ENCODE measurements around the gene SLC51A. TPM values are rescaled to one million over a fixed set of nuclear protein-coding genes. Genes with fewer than 3 reads are reported as not detected.
"Not testable (repeated sequence)": the region's sequence is repeated elsewhere in the genome, so short reads cannot be mapped to it uniquely, and the experiment has no call there.

SLC51A gene
- total RNA-seq, 1 experiment from 2014 or later, result not detected

DNA sequence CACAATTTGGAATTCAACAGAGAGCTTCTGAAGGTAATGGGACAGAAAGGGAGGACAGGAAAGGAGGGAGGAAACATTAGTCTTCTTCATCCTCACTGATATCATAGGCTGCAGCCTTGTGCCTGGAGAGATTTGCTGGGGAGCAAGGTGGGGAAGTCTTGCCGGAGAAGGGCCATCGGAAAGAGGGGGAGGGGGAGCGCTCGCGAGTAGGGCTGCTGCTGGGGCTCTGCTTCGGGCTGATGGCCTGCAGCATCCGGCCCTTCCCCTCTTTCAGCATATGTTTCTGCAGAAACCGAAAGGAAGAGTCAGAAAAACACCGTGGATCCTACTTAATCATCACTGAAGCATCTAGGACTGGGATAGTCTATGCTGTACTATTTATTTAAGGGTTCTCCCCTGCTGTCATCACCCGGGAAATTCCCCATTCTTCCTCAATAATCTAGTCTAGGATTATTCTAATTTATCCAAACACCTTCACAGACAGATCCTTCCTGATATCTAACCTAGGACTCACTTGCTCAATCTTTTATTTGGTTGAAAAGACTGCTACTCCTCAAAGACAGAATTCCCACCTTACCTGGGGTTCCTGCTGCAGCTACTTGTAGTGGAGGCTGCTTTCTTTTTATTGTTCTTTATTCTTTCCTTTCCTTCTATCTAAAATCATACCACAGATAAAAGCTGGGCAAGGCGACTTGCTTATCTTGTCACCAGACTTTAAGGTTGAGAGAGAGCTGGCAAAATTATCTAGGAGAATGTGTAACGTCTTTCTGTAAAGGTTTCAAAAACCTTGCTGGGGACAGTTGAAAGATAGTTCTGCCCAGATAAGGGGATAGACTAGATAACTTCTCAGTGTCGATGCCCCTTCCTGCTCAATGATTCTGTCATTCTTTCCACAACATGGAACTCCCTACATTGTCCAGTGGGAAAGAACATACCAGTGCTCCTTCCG is 22.6 kb downstream of the SLC51A start:
- intact Hi-C loops (cut with micrococcal nuclease; ENCODE audit: unreplicated experiment), result no loop called here
- Histone ChIP-seq H3K9me3 (no peaks in the 10 kb centered on the region), H3K4me3 (ENCODE audit: low read depth, low read length) (no peak overlapping the region), H3K36me3 (ENCODE audit: control insufficient read depth, insufficient read depth, low read length) (no peaks in the 10 kb centered on the region), H3K4me1 (no peaks in the 10 kb centered on the region), H3K27me3 (replicated peaks; ENCODE audit: control insufficient read depth, insufficient read depth, low read length) (no peaks in the 10 kb centered on the region)
- H3K4me1 Mint-ChIP-seq (ENCODE audit: low read depth, unreplicated experiment), result no peaks in the 10 kb centered on the region
- POLR2A ChIA-PET, result no interaction called here
- TF ChIP-seq, protein P1, sequence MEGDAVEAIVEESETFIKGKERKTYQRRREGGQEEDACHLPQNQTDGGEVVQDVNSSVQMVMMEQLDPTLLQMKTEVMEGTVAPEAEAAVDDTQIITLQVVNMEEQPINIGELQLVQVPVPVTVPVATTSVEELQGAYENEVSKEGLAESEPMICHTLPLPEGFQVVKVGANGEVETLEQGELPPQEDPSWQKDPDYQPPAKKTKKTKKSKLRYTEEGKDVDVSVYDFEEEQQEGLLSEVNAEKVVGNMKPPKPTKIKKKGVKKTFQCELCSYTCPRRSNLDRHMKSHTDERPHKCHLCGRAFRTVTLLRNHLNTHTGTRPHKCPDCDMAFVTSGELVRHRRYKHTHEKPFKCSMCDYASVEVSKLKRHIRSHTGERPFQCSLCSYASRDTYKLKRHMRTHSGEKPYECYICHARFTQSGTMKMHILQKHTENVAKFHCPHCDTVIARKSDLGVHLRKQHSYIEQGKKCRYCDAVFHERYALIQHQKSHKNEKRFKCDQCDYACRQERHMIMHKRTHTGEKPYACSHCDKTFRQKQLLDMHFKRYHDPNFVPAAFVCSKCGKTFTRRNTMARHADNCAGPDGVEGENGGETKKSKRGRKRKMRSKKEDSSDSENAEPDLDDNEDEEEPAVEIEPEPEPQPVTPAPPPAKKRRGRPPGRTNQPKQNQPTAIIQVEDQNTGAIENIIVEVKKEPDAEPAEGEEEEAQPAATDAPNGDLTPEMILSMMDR (IDR thresholded peaks at IDR 0.05; ENCODE audit: insufficient read depth in 1 of 2, low read depth in 1 of 2, low read length in 1 of 2, severe bottlenecking in 1 of 2, unreplicated experiment in 1 of 2), result no peak
- DNase-seq, result no peak
- H3K27me3 Mint-ChIP-seq (ENCODE audit: insufficient read depth, unreplicated experiment), result no peaks in the 10 kb centered on the region
- no TSS peak for BruUV-seq (replicated peaks)
- H3K36me3 Mint-ChIP-seq (ENCODE audit: insufficient read depth, unreplicated experiment), result peaks cover 39% of the 10 kb centered on the region
- H3K9me3 Mint-ChIP-seq (ENCODE audit: unreplicated experiment), result no peaks in the 10 kb centered on the region
- H3K4me3 Mint-ChIP-seq (ENCODE audit: unreplicated experiment), result no peak overlapping the region
- no peak overlapping the region for H3K27ac Mint-ChIP-seq (ENCODE audit: unreplicated experiment)
- CTCF ChIA-PET, result no interaction called here

DNA sequence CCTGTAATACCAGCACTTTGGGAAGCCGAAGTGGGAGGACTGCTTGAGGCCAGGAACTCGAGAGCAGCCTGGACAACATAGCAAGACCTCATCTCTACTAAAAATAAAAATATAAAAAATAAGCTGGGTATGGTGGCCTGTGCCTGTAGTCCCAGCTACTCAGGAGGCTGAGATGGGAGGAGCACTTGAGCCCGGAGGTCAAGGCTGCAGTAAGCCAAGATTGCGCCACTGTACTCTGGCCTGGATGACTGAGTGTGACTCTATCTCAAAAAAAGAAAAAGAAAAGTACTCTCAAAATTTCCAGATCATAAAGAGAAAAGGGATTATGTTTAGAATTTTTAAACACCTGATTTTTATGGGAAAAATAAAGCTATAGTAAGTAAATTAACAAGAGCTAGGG is 24.1 kb downstream of the SLC51A start:
- TF ChIP-seq, protein P1 (IDR thresholded peaks at IDR 0.05; ENCODE audit: insufficient read depth in 1 of 2, low read depth in 1 of 2, low read length in 1 of 2, severe bottlenecking in 1 of 2, unreplicated experiment in 1 of 2), result no peak
- Mint-ChIP-seq H3K4me3 (ENCODE audit: unreplicated experiment) (no peak overlapping the region), H3K27me3 (ENCODE audit: insufficient read depth, unreplicated experiment) (no peaks in the 10 kb centered on the region), H3K9me3 (ENCODE audit: unreplicated experiment) (no peaks in the 10 kb centered on the region), H3K36me3 (ENCODE audit: insufficient read depth, unreplicated experiment) (peaks cover 38% of the 10 kb centered on the region), H3K4me1 (ENCODE audit: low read depth, unreplicated experiment) (no peaks in the 10 kb centered on the region), H3K27ac (ENCODE audit: unreplicated experiment) (no peak overlapping the region)
- CTCF ChIA-PET, result no interaction called here
- no peaks in the 10 kb centered on the region for H3K27me3 ChIP-seq (replicated peaks; ENCODE audit: control insufficient read depth, insufficient read depth, low read length)
- POLR2A ChIA-PET, result no interaction called here
- H3K4me3 ChIP-seq (ENCODE audit: low read depth, low read length), result no peak overlapping the region
- no peak for DNase-seq
- H3K36me3 ChIP-seq (ENCODE audit: control insufficient read depth, insufficient read depth, low read length), result no peaks in the 10 kb centered on the region
- BruUV-seq (replicated peaks), result no TSS peak
- no peaks in the 10 kb centered on the region for H3K4me1 ChIP-seq
- intact Hi-C loops (cut with micrococcal nuclease; ENCODE audit: unreplicated experiment), result no loop called here
- no peaks in the 10 kb centered on the region for H3K9me3 ChIP-seq

DNA sequence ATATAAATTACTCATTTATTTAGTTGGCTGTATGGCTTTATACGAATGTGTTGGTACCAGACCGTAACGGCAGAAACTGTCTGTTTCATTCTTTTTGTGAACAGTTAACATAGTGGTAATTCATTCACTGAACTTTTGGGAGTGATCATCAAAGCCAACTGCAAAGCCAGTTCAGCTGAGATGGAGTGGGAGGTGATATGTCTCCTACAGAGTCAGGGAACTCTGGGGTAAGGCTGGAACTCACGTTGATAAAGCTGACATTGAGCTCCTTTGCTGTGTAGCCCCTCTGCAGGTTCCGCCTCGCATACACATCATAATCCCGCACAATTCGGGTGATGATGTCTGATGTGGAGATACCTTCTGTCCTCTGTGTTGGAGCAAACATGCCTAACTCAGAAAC is 25.4 kb downstream of the SLC51A start:
- Mint-ChIP-seq H3K4me3 (ENCODE audit: unreplicated experiment) (no peak overlapping the region), H3K4me1 (ENCODE audit: low read depth, unreplicated experiment) (no peaks in the 10 kb centered on the region), H3K27ac (ENCODE audit: unreplicated experiment) (no peak overlapping the region), H3K36me3 (ENCODE audit: insufficient read depth, unreplicated experiment) (peaks cover 35% of the 10 kb centered on the region), H3K27me3 (ENCODE audit: insufficient read depth, unreplicated experiment) (no peaks in the 10 kb centered on the region), H3K9me3 (ENCODE audit: unreplicated experiment) (no peaks in the 10 kb centered on the region)
- TF ChIP-seq, protein P1 (IDR thresholded peaks at IDR 0.05; ENCODE audit: insufficient read depth in 1 of 2, low read depth in 1 of 2, low read length in 1 of 2, severe bottlenecking in 1 of 2, unreplicated experiment in 1 of 2), result no peak
- ChIA-PET POLR2A (no interaction called here), CTCF (no interaction called here)
- H3K36me3 ChIP-seq (ENCODE audit: control insufficient read depth, insufficient read depth, low read length), result no peaks in the 10 kb centered on the region
- no peaks in the 10 kb centered on the region for H3K4me1 ChIP-seq
- H3K4me3 ChIP-seq (ENCODE audit: low read depth, low read length), result no peak overlapping the region
- no peaks in the 10 kb centered on the region for H3K27me3 ChIP-seq (replicated peaks; ENCODE audit: control insufficient read depth, insufficient read depth, low read length)
- intact Hi-C loops (cut with micrococcal nuclease; ENCODE audit: unreplicated experiment), result no loop called here
- no peak for DNase-seq
- no peaks in the 10 kb centered on the region for H3K9me3 ChIP-seq
- BruUV-seq (replicated peaks), result no TSS peak

DNA sequence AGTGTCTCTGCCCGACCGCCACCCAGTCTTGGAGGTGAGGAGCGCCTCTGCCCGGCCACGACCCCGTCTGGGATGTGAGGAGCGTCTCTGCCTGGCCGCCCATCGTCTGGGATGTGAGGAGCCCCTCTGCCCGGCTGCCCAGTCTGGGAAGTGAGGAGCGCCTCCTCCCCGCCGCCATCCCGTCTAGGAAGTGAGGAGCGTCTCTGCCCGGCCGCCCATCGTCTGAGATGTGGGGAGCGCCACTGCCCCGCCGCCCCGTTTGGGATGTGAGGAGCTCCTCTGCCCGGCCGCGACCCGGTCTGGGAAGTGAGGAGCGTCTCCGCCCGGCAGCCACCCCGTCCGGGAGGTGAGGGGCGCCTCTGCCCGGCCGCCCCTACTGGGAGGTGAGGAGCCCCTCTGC is 27.8 kb downstream of the SLC51A start:
- H3K4me1 ChIP-seq; BruUV-seq (replicated peaks); H3K9me3 ChIP-seq; H3K36me3 ChIP-seq (ENCODE audit: control insufficient read depth, insufficient read depth, low read length); intact Hi-C loops (cut with micrococcal nuclease; ENCODE audit: unreplicated experiment); CTCF ChIA-PET; DNase-seq; H3K27ac Mint-ChIP-seq (ENCODE audit: unreplicated experiment); H3K4me3 Mint-ChIP-seq (ENCODE audit: unreplicated experiment); H3K27me3 Mint-ChIP-seq (ENCODE audit: insufficient read depth, unreplicated experiment); H3K4me3 ChIP-seq (ENCODE audit: low read depth, low read length); H3K4me1 Mint-ChIP-seq (ENCODE audit: low read depth, unreplicated experiment); POLR2A ChIA-PET; H3K9me3 Mint-ChIP-seq (ENCODE audit: unreplicated experiment); H3K27me3 ChIP-seq (replicated peaks; ENCODE audit: control insufficient read depth, insufficient read depth, low read length): not testable (repeated sequence)
- peaks cover 50% of the 10 kb centered on the region for H3K36me3 Mint-ChIP-seq (ENCODE audit: insufficient read depth, unreplicated experiment)
